SU-DHL-6 (cell line): ENCODE data around the gene UNG.

Source experiments
- CTCF ChIP-seq: fragments of 200-600 bp; sonication (generic); IDR thresholded peaks from one replicate; pipeline ENCODE4 v1.5.1; 2017; ENCODE audit warnings: antibody characterized with exemption, mild to moderate bottlenecking, low read length, moderate library complexity; ENCODE audit not compliant: insufficient read depth, poor library complexity, severe bottlenecking
- EZH2phosphoT487 ChIP-seq: fragments of 200-600 bp; sonication (generic), shearing (Covaris generic); conservative IDR thresholded peaks from 2 replicates; pipeline ENCODE4 v1.6.1; 2018; ENCODE audit warnings: mild to moderate bottlenecking, antibody characterized with exemption, low read length, moderate library complexity, mixed read lengths

- TF ChIP-seq CTCF (no peak), EZH2phosphoT487 (no peak)
Observed at GRCh38 chr12:109082751-109083150, 14.6 kb upstream of the UNG start.
